HCT116 (cell line): ENCODE measurements around the gene SFXN3. TPM values are rescaled to one million over a fixed set of nuclear protein-coding genes. Genes with fewer than 3 reads are reported as not detected.

Experiments
- ATAC-seq: fragments of 200-7000 bp; cut with Tn5 transposase; 2 replicates; pipeline ENCODE4 v1.9.1; 2020; ENCODE audit warnings: mild to moderate bottlenecking, moderate library complexity
- BruUV-seq: library from RNA; stranded (reverse); fragments of 400-500 nt; replicated peaks from 2 replicates; lab custom pipeline; 2021; lab: Mats Ljungman, UMichigan
- CTCF ChIA-PET: fragments of 300-600 bp; sonication (Branson Sonifier 250); formaldehyde crosslinking; loops from one replicate; lab custom pipeline; 2021; ENCODE audit warnings: antibody characterized with exemption; lab: Charles Lee
- POLR2A ChIA-PET: fragments of 300-600, 350-600 bp; sonication (Branson Sonifier 250); formaldehyde crosslinking; loops from one replicate; lab custom pipeline; 2021; ENCODE audit warnings: antibody characterized with exemption; lab: Charles Lee
- RAD21 ChIA-PET, 2 experiments: fragments of 300-600 bp; sonication (Branson Sonifier 250); formaldehyde crosslinking; loops; one replicate each; lab custom pipeline; 2023; ENCODE audit warnings: low total read pairs in 2 of 2; ENCODE audit not compliant: uncharacterized antibody in 2 of 2, unreplicated experiment in 2 of 2, low non-redundant PET in 1 of 2; lab: Charles Lee
- DNase-seq: peaks from one replicate; pipeline ENCODE4 v3.0.0-alpha.2; 2010; ENCODE audit warnings: low read depth, low spot score
- H2AFZ ChIP-seq: fragments of 200-600 bp; shearing (Covaris generic), sonication (generic); 2 replicates; pipeline ENCODE4 v1.6.1; 2017; ENCODE audit warnings: low read depth, mixed run types, mixed read lengths, antibody characterized with exemption, low read length; ENCODE audit not compliant: poor library complexity, severe bottlenecking
- H3K27ac ChIP-seq: 2 replicates; pipeline ENCODE4 v1.5.1; 2012; ENCODE audit warnings: low read depth, low read length
- H3K27me3 ChIP-seq: fragments of 200-600 bp; sonication (generic); 2 replicates; pipeline ENCODE4 v1.6.1; 2016; ENCODE audit warnings: mixed run types, low read length, mixed read lengths; ENCODE audit not compliant: insufficient read depth
- H3K36me3 ChIP-seq, 2 experiments: fragments of 200-500 bp in 1 of 2; fragments of 200-600 bp in 1 of 2; sonication (Bioruptor generic) in 1 of 2; sonication (generic) in 1 of 2; 2 replicates each; pipeline versions ENCODE4 v1.5.1 to v1.6.1; 2014 to 2016; ENCODE audit warnings: low read length in 2 of 2, inconsistent platforms in 1 of 2, mixed read lengths in 1 of 2, mixed run types in 1 of 2; ENCODE audit not compliant: insufficient read depth in 2 of 2, control insufficient read depth in 1 of 2
- H3K4me1 ChIP-seq, 2 experiments: fragments of 200-600 bp in 1 of 2; sonication (generic) in 1 of 2; 2 replicates each; pipeline versions ENCODE4 v1.5.1 to v1.6.1; 2012 to 2017; ENCODE audit warnings: low read length in 2 of 2, inconsistent platforms in 1 of 2, mild to moderate bottlenecking in 1 of 2, mixed read lengths in 1 of 2, mixed run types in 1 of 2, moderate library complexity in 1 of 2; ENCODE audit not compliant: insufficient read depth in 2 of 2, control insufficient read depth in 1 of 2
- H3K4me2 ChIP-seq: fragments of 200-600 bp; sonication (generic); 2 replicates; pipeline ENCODE4 v1.6.1; 2017; ENCODE audit warnings: mixed run types, low read length, mixed read lengths
- H3K4me3 ChIP-seq, 2 experiments: fragments of 200-600 bp in 1 of 2; sonication (generic) in 1 of 2; replicated peaks in 1 of 2; 2 replicates each; pipeline ENCODE4 v1.5.1; 2011 to 2016; ENCODE audit warnings: low read length in 2 of 2, control low read depth in 1 of 2, low read depth in 1 of 2, mild to moderate bottlenecking in 1 of 2, mixed read lengths in 1 of 2, mixed run types in 1 of 2
- H3K79me2 ChIP-seq: fragments of 200-600 bp; sonication (generic); 2 replicates; pipeline ENCODE4 v1.6.1; 2017; ENCODE audit warnings: mild to moderate bottlenecking, mixed run types, low read length, moderate library complexity, mixed read lengths; ENCODE audit not compliant: insufficient read depth
- H3K9ac ChIP-seq: fragments of 200-600 bp; sonication (generic); 2 replicates; pipeline ENCODE4 v1.6.1; 2016; ENCODE audit warnings: low read length, mixed read lengths
- H3K9me2 ChIP-seq: fragments of 200-600 bp; sonication (generic), shearing (Covaris generic); 2 replicates; pipeline ENCODE4 v1.6.1; 2017; ENCODE audit warnings: mixed run types, mild to moderate bottlenecking, moderate library complexity; ENCODE audit not compliant: insufficient read depth
- H3K9me3 ChIP-seq, 2 experiments: fragments of 200-500 bp in 1 of 2; fragments of 200-600 bp in 1 of 2; sonication (Bioruptor generic) in 1 of 2; sonication (generic) in 1 of 2; 2 replicates each; pipeline ENCODE4 v1.6.1; 2014 to 2017; ENCODE audit warnings: low read length in 2 of 2, mixed read lengths in 2 of 2, inconsistent platforms in 1 of 2, low read depth in 1 of 2, mild to moderate bottlenecking in 1 of 2, mixed run types in 1 of 2, moderate library complexity in 1 of 2; ENCODE audit not compliant: control insufficient read depth in 1 of 2, insufficient read depth in 1 of 2
- H4K20me1 ChIP-seq: fragments of 200-600 bp; sonication (generic), shearing (Covaris generic); 2 replicates; pipeline ENCODE4 v1.6.1; 2017; ENCODE audit warnings: mixed run types, mild to moderate bottlenecking, moderate library complexity; ENCODE audit not compliant: insufficient read depth
- ATF3 ChIP-seq: IDR thresholded peaks from 2 replicates; pipeline ENCODE4 v1.6.1; 2012
- CBX3 ChIP-seq: IDR thresholded peaks from 2 replicates; pipeline ENCODE4 v1.6.1; 2012; ENCODE audit warnings: low read depth
- CEBPB ChIP-seq: IDR thresholded peaks from 2 replicates; pipeline ENCODE4 v1.6.1; 2012; ENCODE audit warnings: low read depth
- FOSL1 ChIP-seq: IDR thresholded peaks from 2 replicates; pipeline ENCODE4 v1.6.1; 2012; ENCODE audit warnings: low read depth
- MAX ChIP-seq: IDR thresholded peaks from 2 replicates; pipeline ENCODE4 v1.6.1; 2012
- RAD21 ChIP-seq: IDR thresholded peaks from 2 replicates; pipeline ENCODE4 v1.6.1; 2012; ENCODE audit warnings: low read depth, mild to moderate bottlenecking
- SP1 ChIP-seq: IDR thresholded peaks from 2 replicates; pipeline ENCODE4 v1.6.1; 2012; ENCODE audit warnings: low read depth
- YY1 ChIP-seq: IDR thresholded peaks from 2 replicates; pipeline ENCODE4 v1.6.1; 2011; ENCODE audit warnings: low read length, low read depth, moderate library complexity, mild to moderate bottlenecking; ENCODE audit not compliant: insufficient replicate concordance; ENCODE audit errors: extremely low read depth
- ZFX ChIP-seq: fragments of 450-650 bp; IDR thresholded peaks from 2 replicates; pipeline ENCODE4 v1.6.1; 2017
- ZNF274 ChIP-seq: fragments of 200-500 bp; sonication (Bioruptor generic); IDR thresholded peaks from 2 replicates; pipeline ENCODE4 v1.6.1; 2014; ENCODE audit warnings: mild to moderate bottlenecking, low read depth, low read length, inconsistent platforms
- intact Hi-C: fragments of 100-400 bp; cut with micrococcal nuclease; formaldehyde crosslinking; loops from 2 replicates; pipeline ENCODE4 v1.10.0; 2022
- total RNA-seq: library from RNA; stranded (reverse); gene quantifications from one replicate; pipeline ENCODE4 v1.2.1, GENCODE V29; 2021; ENCODE audit not compliant: unreplicated experiment
- TF ChIP-seq, protein P1 (sequence below), 3 experiments: fragments of 200-600 bp in 1 of 3; sonication (generic) in 1 of 3; IDR thresholded peaks in 2 of 3; conservative IDR thresholded peaks in 1 of 3; 2 replicates each; pipeline ENCODE4 v1.5.1; 2012 to 2017; ENCODE audit warnings: low read depth in 2 of 3, low read length in 2 of 3, antibody characterized with exemption in 1 of 3, borderline replicate concordance in 1 of 3, control low read depth in 1 of 3, mild to moderate bottlenecking in 1 of 3, mixed read lengths in 1 of 3, mixed run types in 1 of 3, moderate library complexity in 1 of 3; ENCODE audit not compliant: insufficient read depth in 1 of 3

The SFXN3 gene
- total RNA-seq, 1 experiment from 2014 or later, result 52.5 TPM

- TF ChIP-seq, protein P1, sequence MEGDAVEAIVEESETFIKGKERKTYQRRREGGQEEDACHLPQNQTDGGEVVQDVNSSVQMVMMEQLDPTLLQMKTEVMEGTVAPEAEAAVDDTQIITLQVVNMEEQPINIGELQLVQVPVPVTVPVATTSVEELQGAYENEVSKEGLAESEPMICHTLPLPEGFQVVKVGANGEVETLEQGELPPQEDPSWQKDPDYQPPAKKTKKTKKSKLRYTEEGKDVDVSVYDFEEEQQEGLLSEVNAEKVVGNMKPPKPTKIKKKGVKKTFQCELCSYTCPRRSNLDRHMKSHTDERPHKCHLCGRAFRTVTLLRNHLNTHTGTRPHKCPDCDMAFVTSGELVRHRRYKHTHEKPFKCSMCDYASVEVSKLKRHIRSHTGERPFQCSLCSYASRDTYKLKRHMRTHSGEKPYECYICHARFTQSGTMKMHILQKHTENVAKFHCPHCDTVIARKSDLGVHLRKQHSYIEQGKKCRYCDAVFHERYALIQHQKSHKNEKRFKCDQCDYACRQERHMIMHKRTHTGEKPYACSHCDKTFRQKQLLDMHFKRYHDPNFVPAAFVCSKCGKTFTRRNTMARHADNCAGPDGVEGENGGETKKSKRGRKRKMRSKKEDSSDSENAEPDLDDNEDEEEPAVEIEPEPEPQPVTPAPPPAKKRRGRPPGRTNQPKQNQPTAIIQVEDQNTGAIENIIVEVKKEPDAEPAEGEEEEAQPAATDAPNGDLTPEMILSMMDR (IDR thresholded peaks at IDR 0.05 in 2 of 3, conservative IDR thresholded peaks at IDR 0.05 in 1 of 3; ENCODE audit: borderline replicate concordance in 1 of 3, insufficient read depth in 1 of 3, low read depth in 2 of 3, low read length in 2 of 3), result no peak
- TF ChIP-seq ATF3, result no peak
- no peak for TF ChIP-seq MAX
- no peak for TF ChIP-seq RAD21
- no peak for TF ChIP-seq ZNF274
- no peak for TF ChIP-seq FOSL1
- TF ChIP-seq ZFX, result no peak
- no peak for TF ChIP-seq CBX3
- TF ChIP-seq SP1, result no peak
- no peak for TF ChIP-seq CEBPB
- no peak for TF ChIP-seq YY1
- no peaks in the 10 kb centered on the region for H3K27me3 ChIP-seq
- ATAC-seq (no peak), DNase-seq (no peak)
- no peak overlapping the region for H2AFZ ChIP-seq
- ChIA-PET RAD21 (no interaction called here), CTCF (interaction anchor here (3.9 to 6.1 kb wide), 2 partner anchors 13 to 94 kb away, joined by 14 to 104 read pairs; partner anchors contain the start of gene KAZALD1), POLR2A (no interaction called here)
- BruUV-seq, result no TSS peak
- H3K9ac ChIP-seq, result no peak overlapping the region
- H3K9me3 ChIP-seq, result no peaks in the 10 kb centered on the region
- no peak overlapping the region for H3K27ac ChIP-seq
- H4K20me1 ChIP-seq, result no peaks in the 10 kb centered on the region
- peaks cover 27 to 41% of the 10 kb centered on the region in 2 experiments for H3K4me1 ChIP-seq
- peaks cover 46% of the 10 kb centered on the region for H3K79me2 ChIP-seq
- no peaks in the 10 kb centered on the region for H3K36me3 ChIP-seq
- no peak overlapping the region for H3K4me2 ChIP-seq
- no peaks in the 10 kb centered on the region for H3K9me2 ChIP-seq
- no peak overlapping the region for H3K4me3 ChIP-seq
- intact Hi-C loops, result no loop called here
These were observed 17.2 kb downstream of the SFXN3 start for GRCh38 chr10:101047961-101048892.
